Fibroblast of villous mesenchyme (primary cell): Measurements from ENCODE around the gene MCF2L2. TPM values are rescaled to one million over a fixed set of nuclear protein-coding genes. Genes with fewer than 3 reads are reported as not detected.
"Not testable (repeated sequence)": the region's sequence is repeated elsewhere in the genome, so short reads cannot be mapped to it uniquely, and the experiment has no call there.

Experiments
- DNase-seq: peaks from one replicate; pipeline ENCODE4 v3.0.0-alpha.2; 2010; ENCODE audit warnings: low read depth
- H3K4me3 ChIP-seq: 2 replicates; pipeline ENCODE4 v1.5.1; 2011; ENCODE audit warnings: low read depth, mild to moderate bottlenecking, low read length
- total RNA-seq: library from RNA; depleted of rRNA; stranded (reverse); fragments of >200 nt; gene quantifications from 2 replicates; pipeline ENCODE4 v1.2.3, GENCODE V29; 2012
- TF ChIP-seq, protein P1 (sequence below): IDR thresholded peaks from 2 replicates; pipeline ENCODE4 v1.5.1; 2012; ENCODE audit warnings: low read depth, mild to moderate bottlenecking, low read length; ENCODE audit not compliant: insufficient read depth

Gene MCF2L2
- total RNA-seq, 1 donor, result 0.43 TPM

- TF ChIP-seq, protein P1, sequence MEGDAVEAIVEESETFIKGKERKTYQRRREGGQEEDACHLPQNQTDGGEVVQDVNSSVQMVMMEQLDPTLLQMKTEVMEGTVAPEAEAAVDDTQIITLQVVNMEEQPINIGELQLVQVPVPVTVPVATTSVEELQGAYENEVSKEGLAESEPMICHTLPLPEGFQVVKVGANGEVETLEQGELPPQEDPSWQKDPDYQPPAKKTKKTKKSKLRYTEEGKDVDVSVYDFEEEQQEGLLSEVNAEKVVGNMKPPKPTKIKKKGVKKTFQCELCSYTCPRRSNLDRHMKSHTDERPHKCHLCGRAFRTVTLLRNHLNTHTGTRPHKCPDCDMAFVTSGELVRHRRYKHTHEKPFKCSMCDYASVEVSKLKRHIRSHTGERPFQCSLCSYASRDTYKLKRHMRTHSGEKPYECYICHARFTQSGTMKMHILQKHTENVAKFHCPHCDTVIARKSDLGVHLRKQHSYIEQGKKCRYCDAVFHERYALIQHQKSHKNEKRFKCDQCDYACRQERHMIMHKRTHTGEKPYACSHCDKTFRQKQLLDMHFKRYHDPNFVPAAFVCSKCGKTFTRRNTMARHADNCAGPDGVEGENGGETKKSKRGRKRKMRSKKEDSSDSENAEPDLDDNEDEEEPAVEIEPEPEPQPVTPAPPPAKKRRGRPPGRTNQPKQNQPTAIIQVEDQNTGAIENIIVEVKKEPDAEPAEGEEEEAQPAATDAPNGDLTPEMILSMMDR, result no peak
Observed at GRCh38 chr3:183242431-183242830, 186.0 kb downstream of the MCF2L2 start.

GRCh38 chr3:183239046-183239445, 189.4 kb downstream of the MCF2L2 start:
- TF ChIP-seq, protein P1, result no peak
- DNase-seq, result no peak
- H3K4me3 ChIP-seq, result no peak overlapping the region

More at GRCh38 chr3:183242431-183242830, 186.0 kb downstream of the MCF2L2 start:
- no peak overlapping the region for H3K4me3 ChIP-seq
- no peak for DNase-seq

DNA sequence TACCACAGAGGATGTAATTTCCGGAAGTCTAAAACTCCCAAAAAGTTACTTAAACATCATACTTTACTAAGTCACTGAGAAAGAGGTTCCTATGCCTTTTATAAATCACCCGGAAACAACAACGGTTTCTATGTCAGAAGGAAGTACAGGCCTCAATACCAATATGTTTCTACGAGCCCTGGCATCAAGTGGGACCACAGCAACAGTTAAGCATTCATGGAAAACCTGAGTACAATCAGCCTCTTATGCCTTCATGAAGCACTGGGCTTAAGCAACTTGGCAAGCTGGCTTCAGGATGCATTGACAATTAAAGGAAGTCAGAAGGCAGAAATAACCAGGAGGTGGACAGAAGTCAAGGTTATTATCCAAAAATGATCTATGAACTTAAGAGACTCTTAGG, 194.5 kb downstream of the MCF2L2 start:
- no peak for DNase-seq
- no peak overlapping the region for H3K4me3 ChIP-seq
- TF ChIP-seq, protein P1, result no peak

DNA sequence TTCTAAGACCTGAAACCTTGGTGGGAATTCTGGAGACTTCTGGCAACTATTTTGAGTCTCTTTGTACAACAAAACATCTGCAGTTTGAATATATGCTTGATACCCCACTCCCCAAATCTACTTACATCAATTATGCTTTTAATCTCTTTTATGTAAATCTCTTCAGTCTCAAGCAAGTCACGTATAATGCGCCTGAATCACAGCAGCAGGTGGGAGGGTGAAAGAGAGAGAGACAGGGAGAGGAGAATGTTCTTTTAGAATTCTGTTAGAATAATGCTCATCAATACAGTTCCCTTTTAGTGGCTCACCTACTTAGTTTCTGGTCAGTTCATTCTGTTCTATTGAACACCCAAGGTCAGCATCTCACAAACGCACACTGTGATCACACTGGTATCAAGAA, 197.6 kb downstream of the MCF2L2 start:
- H3K4me3 ChIP-seq, result no peak overlapping the region
- no peak for DNase-seq
- TF ChIP-seq, protein P1, result no peak

GRCh38 chr3:183230251-183230650, 198.2 kb downstream of the MCF2L2 start:
- DNase-seq, H3K4me3 ChIP-seq: not testable (repeated sequence)

- TF ChIP-seq, protein P1, result no peak
- no peak for DNase-seq
- H3K4me3 ChIP-seq, result no peak overlapping the region
Observed at GRCh38 chr3:183229178-183229577, 199.2 kb downstream of the MCF2L2 start.

GRCh38 chr3:183227586-183227985, 200.8 kb downstream of the MCF2L2 start:
- TF ChIP-seq, protein P1, result no peak
- no peak for DNase-seq
- no peak overlapping the region for H3K4me3 ChIP-seq
